ENCODE data around the gene ZC3H18.
"Not testable (repeated sequence)": the region's sequence is repeated elsewhere in the genome, so short reads cannot be mapped to it uniquely, and the experiment has no call there.

Gene ZC3H18

GRCh38 chr16:88669493-88669892, 99.3 kb downstream of the ZC3H18 start:
- H3K27ac ChIP-seq (replicated peaks); DNase-seq (ENCODE audit: low read depth in 1 of 2, low spot score in 1 of 2); H3K27me3 ChIP-seq (ENCODE audit: insufficient read depth, poor library complexity, severe bottlenecking); H3K4me3 ChIP-seq (replicated peaks; ENCODE audit: insufficient read depth, low read length): not testable (repeated sequence)

- Histone ChIP-seq H3K4me3 (replicated peaks; ENCODE audit: insufficient read depth, low read length) (no peak overlapping the region), H3K27me3 (ENCODE audit: insufficient read depth, poor library complexity, severe bottlenecking) (no peaks in the 10 kb centered on the region), H3K27ac (replicated peaks) (no peak overlapping the region)
- DNase-seq (ENCODE audit: low read depth in 1 of 2, low spot score in 1 of 2) = no peak
- no peak for TF ChIP-seq CTCF (IDR thresholded peaks at IDR 0.05; ENCODE audit: insufficient read depth, low read length)
- no peak for TF ChIP-seq POLR2AphosphoS5 (IDR thresholded peaks at IDR 0.05; ENCODE audit: low read depth)
- TF ChIP-seq SPI1 (IDR thresholded peaks at IDR 0.05; ENCODE audit: borderline replicate concordance, low read depth) = no peak
- no peak for TF ChIP-seq GABPA (IDR thresholded peaks at IDR 0.05; ENCODE audit: low read depth)
- TF ChIP-seq REST (IDR thresholded peaks at IDR 0.05; ENCODE audit: insufficient replicate concordance, low read depth) = no peak
These were observed 99.8 kb downstream of the ZC3H18 start for GRCh38 chr16:88669980-88670379.

- no peak for TF ChIP-seq REST (IDR thresholded peaks at IDR 0.05; ENCODE audit: insufficient replicate concordance, low read depth)
- Histone ChIP-seq H3K27me3 (ENCODE audit: insufficient read depth, poor library complexity, severe bottlenecking) (no peaks in the 10 kb centered on the region), H3K4me3 (replicated peaks; ENCODE audit: insufficient read depth, low read length) (no peak overlapping the region), H3K27ac (replicated peaks) (no peak overlapping the region)
- DNase-seq (ENCODE audit: low read depth in 1 of 2, low spot score in 1 of 2) = no peak
These were observed 101.6 kb downstream of the ZC3H18 start for GRCh38 chr16:88671806-88672205.

- H3K27me3 ChIP-seq (ENCODE audit: insufficient read depth, poor library complexity, severe bottlenecking) = no peaks in the 10 kb centered on the region
- no peak for DNase-seq (ENCODE audit: low read depth in 1 of 2, low spot score in 1 of 2)
- H3K27ac ChIP-seq (replicated peaks) = no peak overlapping the region
- no peak for TF ChIP-seq POLR2AphosphoS5 (IDR thresholded peaks at IDR 0.05; ENCODE audit: low read depth)
- TF ChIP-seq CTCF (IDR thresholded peaks at IDR 0.05; ENCODE audit: insufficient read depth, low read length) = no peak
- H3K4me3 ChIP-seq (replicated peaks; ENCODE audit: insufficient read depth, low read length) = no peak overlapping the region
These were observed 102.6 kb downstream of the ZC3H18 start for GRCh38 chr16:88672776-88673175.

GRCh38 chr16:88673716-88674379, 103.6 kb downstream of the ZC3H18 start:
- Histone ChIP-seq H3K27me3 (ENCODE audit: insufficient read depth, poor library complexity, severe bottlenecking) (no peaks in the 10 kb centered on the region), H3K27ac (replicated peaks) (no peak overlapping the region), H3K4me3 (replicated peaks; ENCODE audit: insufficient read depth, low read length) (no peak overlapping the region)
- no peak for TF ChIP-seq GABPA (IDR thresholded peaks at IDR 0.05; ENCODE audit: low read depth)
- TF ChIP-seq CTCF (IDR thresholded peaks at IDR 0.05; ENCODE audit: insufficient read depth, low read length) = no peak
- TF ChIP-seq SPI1 (IDR thresholded peaks at IDR 0.05; ENCODE audit: borderline replicate concordance, low read depth) = no peak
- no peak for TF ChIP-seq POLR2AphosphoS5 (IDR thresholded peaks at IDR 0.05; ENCODE audit: low read depth)
- no peak for DNase-seq (ENCODE audit: low read depth in 1 of 2, low spot score in 1 of 2)

Data from HL-60 (cell line).